CD4-positive, alpha-beta T cell (primary cell): ENCODE data around the gene MYRIP. TPM values are rescaled to one million over a fixed set of nuclear protein-coding genes. Genes with fewer than 3 reads are reported as not detected.
A peak's percentile ranks its signal among the peaks of the same experiment; 100 is the strongest.

ENCODE experiments used
- ATAC-seq: fragments of 200-7000 bp; cut with Tn5 transposase; one replicate; pipeline ENCODE4 v1.10.0; 2022; ENCODE audit warnings: mild to moderate bottlenecking; ENCODE audit not compliant: poor library complexity
- CTCF ChIA-PET: fragments of 350-600 bp; sonication (Branson Sonifier 250); formaldehyde crosslinking; loops from one replicate; lab custom pipeline; 2021; ENCODE audit warnings: antibody characterized with exemption, inconsistent platforms; lab: Charles Lee
- POLR2A ChIA-PET: fragments of 350-600 bp; sonication (Branson Sonifier 250); formaldehyde crosslinking; loops from one replicate; lab custom pipeline; 2021; ENCODE audit warnings: antibody characterized with exemption, inconsistent platforms; lab: Charles Lee
- DNase-seq, 14 experiments: peaks; one replicate each; pipeline ENCODE4 v3.0.0-alpha.2; 2013 to 2020; ENCODE audit warnings: mixed read lengths in 2 of 14
- H3K27ac ChIP-seq, 2 donors: one replicate each; pipeline versions ENCODE4 v1.5.1 to v1.7.0; 2013; ENCODE audit warnings: low read length in 2 of 2, low read depth in 1 of 2, mild to moderate bottlenecking in 1 of 2
- H3K27me3 ChIP-seq, 2 experiments: 1 replicate in 1 of 2; 2 replicates in 1 of 2; pipeline versions ENCODE4 v1.6.1 to v1.7.0; 2013; ENCODE audit warnings: low read length in 2 of 2, control low read depth in 1 of 2, mild to moderate bottlenecking in 1 of 2, moderate library complexity in 1 of 2; ENCODE audit not compliant: insufficient read depth in 2 of 2, control insufficient read depth in 1 of 2
- H3K36me3 ChIP-seq: one replicate; pipeline ENCODE4 v1.6.1; 2013; ENCODE audit warnings: low read length, control low read depth; ENCODE audit not compliant: insufficient read depth
- H3K4me1 ChIP-seq: one replicate; pipeline ENCODE4 v1.6.1; 2013; ENCODE audit warnings: low read length, control low read depth; ENCODE audit not compliant: insufficient read depth
- H3K4me3 ChIP-seq: one replicate; pipeline ENCODE4 v1.5.1; 2013; ENCODE audit warnings: mild to moderate bottlenecking, low read length, moderate library complexity
- H3K9me3 ChIP-seq, 2 experiments: 1 replicate in 1 of 2; 2 replicates in 1 of 2; pipeline versions ENCODE4 v1.6.1 to v1.7.0; 2013; ENCODE audit warnings: low read length in 2 of 2, mild to moderate bottlenecking in 2 of 2, control low read depth in 1 of 2, moderate library complexity in 1 of 2; ENCODE audit not compliant: control insufficient read depth in 1 of 2, insufficient read depth in 1 of 2
- H3K27ac Mint-ChIP-seq: one replicate; pipeline ENCODE4 v1.8.0; 2020; ENCODE audit warnings: mixed read lengths
- H3K27me3 Mint-ChIP-seq: one replicate; pipeline ENCODE4 v1.8.0; 2021; ENCODE audit warnings: mixed read lengths
- H3K36me3 Mint-ChIP-seq: one replicate; pipeline ENCODE4 v1.8.0; 2021; ENCODE audit warnings: low read depth, mixed read lengths
- H3K4me1 Mint-ChIP-seq: one replicate; pipeline ENCODE4 v1.8.0; 2021; ENCODE audit warnings: low read depth, mixed read lengths
- H3K4me3 Mint-ChIP-seq: one replicate; pipeline ENCODE4 v1.8.0; 2020; ENCODE audit warnings: mild to moderate bottlenecking, mixed read lengths
- H3K9me3 Mint-ChIP-seq: one replicate; pipeline ENCODE4 v1.8.0; 2020; ENCODE audit warnings: mixed read lengths
- intact Hi-C, 2 experiments: fragments of 100-400 bp; cut with DNase I in 1 of 2; cut with micrococcal nuclease in 1 of 2; formaldehyde crosslinking; loops; one replicate each; pipeline versions ENCODE4 v1.15.1 to v1.9.0; 2023 to 2025; cut with DNase I, micrococcal nuclease
- total RNA-seq, 174 experiments: library from RNA in 2 of 174; stranded (reverse) in 2 of 174; gene quantifications; one replicate each; pipeline ENCODE4 v1.2.3 and lab custom pipeline; 2021 to 2026
- TF ChIP-seq, protein P1 (sequence below): fragments of 200-600 bp; IDR thresholded peaks from one replicate; pipeline ENCODE4 v1.8.0; 2022; ENCODE audit warnings: antibody characterized with exemption, mild to moderate bottlenecking

The MYRIP gene
- total RNA-seq, 2 experiments from 2014 or later = not detected

DNA sequence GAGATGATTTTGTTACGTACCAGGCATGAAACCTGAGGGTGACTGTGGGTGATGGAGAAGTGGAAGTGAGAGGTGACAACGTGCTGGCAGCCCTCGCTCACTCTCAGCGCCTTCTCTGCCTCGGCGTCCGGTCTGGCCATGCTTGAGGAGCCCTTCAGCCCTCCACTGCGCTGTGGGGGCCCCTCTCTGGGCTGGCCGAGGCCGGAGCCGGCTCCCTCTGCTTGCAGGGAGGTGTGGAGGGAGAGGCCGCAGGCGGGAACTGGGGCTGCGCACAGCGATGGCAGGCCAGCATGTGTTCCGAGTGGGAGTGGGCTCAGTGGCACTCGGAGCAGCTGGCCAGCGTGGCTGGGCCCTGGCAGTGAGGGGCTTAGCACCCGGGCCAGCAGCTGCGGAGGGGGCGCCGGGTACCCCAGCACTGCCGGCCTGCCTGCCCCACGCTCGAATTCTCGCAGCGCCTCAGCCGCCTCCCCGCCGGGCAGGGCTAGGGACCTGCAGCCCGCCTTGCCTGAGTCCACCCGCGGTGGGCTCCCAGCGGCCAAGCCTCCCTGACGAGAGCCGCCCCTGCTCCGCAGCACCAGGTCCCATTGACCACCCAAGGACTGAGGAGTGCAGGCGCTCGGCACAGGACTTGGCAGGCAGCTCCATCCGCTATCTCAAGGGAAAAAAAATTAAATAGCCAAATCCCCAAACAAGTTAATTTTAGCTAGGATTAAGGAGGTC is 29.7 kb upstream of the MYRIP start:
- intact Hi-C loops = no loop called here
- Mint-ChIP-seq H3K4me1 (no peaks in the 10 kb centered on the region), H3K27ac (no peak overlapping the region), H3K36me3 (no peaks in the 10 kb centered on the region), H3K4me3 (no peak overlapping the region), H3K27me3 (no peaks in the 10 kb centered on the region), H3K9me3 (no peaks in the 10 kb centered on the region)
- Histone ChIP-seq H3K27me3 (no peaks in the 10 kb centered on the region), H3K27ac (no peak overlapping the region), H3K4me1 (no peaks in the 10 kb centered on the region), H3K9me3 (peaks cover 0 to 4% of the 10 kb centered on the region in 2 experiments), H3K36me3 (no peaks in the 10 kb centered on the region), H3K4me3 (no peak overlapping the region)
- DNase-seq = peak in 1 of 14 experiments; percentile 6
- ATAC-seq = no peak
- TF ChIP-seq, protein P1, sequence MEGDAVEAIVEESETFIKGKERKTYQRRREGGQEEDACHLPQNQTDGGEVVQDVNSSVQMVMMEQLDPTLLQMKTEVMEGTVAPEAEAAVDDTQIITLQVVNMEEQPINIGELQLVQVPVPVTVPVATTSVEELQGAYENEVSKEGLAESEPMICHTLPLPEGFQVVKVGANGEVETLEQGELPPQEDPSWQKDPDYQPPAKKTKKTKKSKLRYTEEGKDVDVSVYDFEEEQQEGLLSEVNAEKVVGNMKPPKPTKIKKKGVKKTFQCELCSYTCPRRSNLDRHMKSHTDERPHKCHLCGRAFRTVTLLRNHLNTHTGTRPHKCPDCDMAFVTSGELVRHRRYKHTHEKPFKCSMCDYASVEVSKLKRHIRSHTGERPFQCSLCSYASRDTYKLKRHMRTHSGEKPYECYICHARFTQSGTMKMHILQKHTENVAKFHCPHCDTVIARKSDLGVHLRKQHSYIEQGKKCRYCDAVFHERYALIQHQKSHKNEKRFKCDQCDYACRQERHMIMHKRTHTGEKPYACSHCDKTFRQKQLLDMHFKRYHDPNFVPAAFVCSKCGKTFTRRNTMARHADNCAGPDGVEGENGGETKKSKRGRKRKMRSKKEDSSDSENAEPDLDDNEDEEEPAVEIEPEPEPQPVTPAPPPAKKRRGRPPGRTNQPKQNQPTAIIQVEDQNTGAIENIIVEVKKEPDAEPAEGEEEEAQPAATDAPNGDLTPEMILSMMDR = no peak
- CTCF ChIA-PET = no interaction called here
- POLR2A ChIA-PET = interaction anchor here (0.6 kb wide), 1 partner anchor 866 kb away, joined by 3 read pairs; no protein-coding TSS in a partner anchor

DNA sequence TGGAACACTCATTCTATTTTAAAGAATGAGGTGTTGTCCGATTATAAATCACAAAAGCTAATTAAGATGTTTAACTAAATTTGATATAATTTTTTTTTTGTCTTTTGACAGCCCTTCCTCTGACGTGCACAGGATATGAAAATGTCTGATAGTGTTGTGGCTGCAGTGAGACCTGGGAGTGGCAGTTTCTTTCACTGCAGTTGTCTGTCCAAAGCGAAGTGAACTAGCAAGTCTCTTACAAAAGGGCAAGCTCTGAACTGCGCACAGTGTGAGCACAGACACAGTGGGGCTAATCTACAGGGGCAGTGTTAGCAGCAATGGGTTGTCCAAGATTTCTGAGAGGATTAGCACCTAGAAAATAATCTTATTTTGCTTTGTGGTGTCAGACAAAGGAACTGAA is 29.1 kb upstream of the MYRIP start:
- ATAC-seq (no peak), DNase-seq (no peak)
- H3K9me3 Mint-ChIP-seq = no peaks in the 10 kb centered on the region
- H3K36me3 Mint-ChIP-seq = no peaks in the 10 kb centered on the region
- TF ChIP-seq, protein P1 = no peak
- no peak overlapping the region for H3K4me3 Mint-ChIP-seq
- CTCF ChIA-PET = no interaction called here
- peaks cover 0 to 4% of the 10 kb centered on the region in 2 experiments for H3K9me3 ChIP-seq
- no peaks in the 10 kb centered on the region for H3K27me3 Mint-ChIP-seq
- no peaks in the 10 kb centered on the region for H3K27me3 ChIP-seq
- H3K36me3 ChIP-seq = no peaks in the 10 kb centered on the region
- no peak overlapping the region for H3K27ac ChIP-seq
- no peak overlapping the region for H3K27ac Mint-ChIP-seq
- POLR2A ChIA-PET = interaction anchor here (0.6 kb wide), 1 partner anchor 865 kb away, joined by 3 read pairs; no protein-coding TSS in a partner anchor
- intact Hi-C loops = no loop called here
- H3K4me1 ChIP-seq = no peaks in the 10 kb centered on the region
- H3K4me3 ChIP-seq = no peak overlapping the region
- H3K4me1 Mint-ChIP-seq = no peaks in the 10 kb centered on the region

DNA sequence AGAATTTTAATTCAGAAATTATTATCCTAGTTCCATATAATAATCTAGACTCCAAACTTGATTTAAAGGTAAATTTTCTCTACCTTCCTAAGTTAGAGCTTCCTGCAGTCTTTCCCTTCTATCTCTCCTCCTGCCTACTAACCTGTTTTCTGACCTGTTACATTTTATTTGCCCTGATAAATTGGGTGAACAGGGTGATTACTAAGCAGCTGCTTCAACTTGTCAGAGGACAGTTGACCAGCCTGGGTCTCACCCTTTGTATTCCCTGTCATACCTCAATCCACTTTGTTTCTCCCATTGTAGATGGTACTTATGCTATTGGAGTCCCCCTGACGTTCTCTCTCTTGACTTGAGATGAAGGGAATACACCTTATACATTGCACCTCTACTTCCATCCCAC is 28.4 kb upstream of the MYRIP start:
- no peak for DNase-seq
- Histone ChIP-seq H3K9me3 (peaks cover 0 to 4% of the 10 kb centered on the region in 2 experiments), H3K27ac (no peak overlapping the region), H3K4me1 (no peaks in the 10 kb centered on the region), H3K27me3 (no peaks in the 10 kb centered on the region), H3K36me3 (no peaks in the 10 kb centered on the region), H3K4me3 (no peak overlapping the region)
- intact Hi-C loops = no loop called here
- no peak overlapping the region for H3K27ac Mint-ChIP-seq
- ChIA-PET CTCF (no interaction called here), POLR2A (no interaction called here)
- no peak overlapping the region for H3K4me3 Mint-ChIP-seq
- ATAC-seq = no peak
- no peaks in the 10 kb centered on the region for H3K4me1 Mint-ChIP-seq
- no peaks in the 10 kb centered on the region for H3K9me3 Mint-ChIP-seq
- H3K36me3 Mint-ChIP-seq = no peaks in the 10 kb centered on the region
- TF ChIP-seq, protein P1 = no peak
- H3K27me3 Mint-ChIP-seq = no peaks in the 10 kb centered on the region
